ENCODE data around the gene HERC2.

- TF ChIP-seq CTCF (IDR thresholded peaks at IDR 0.05; ENCODE audit: low read length) (no peak), EZH2 (IDR thresholded peaks at IDR 0.05; ENCODE audit: borderline replicate concordance, low read length) (no peak)
These were observed 152.6 kb downstream of the HERC2 start for GRCh38 chr15:28169366-28169765.

Measured in OCI-LY1 (cell line).